ENCODE data around the gene STAC3.

DNA sequence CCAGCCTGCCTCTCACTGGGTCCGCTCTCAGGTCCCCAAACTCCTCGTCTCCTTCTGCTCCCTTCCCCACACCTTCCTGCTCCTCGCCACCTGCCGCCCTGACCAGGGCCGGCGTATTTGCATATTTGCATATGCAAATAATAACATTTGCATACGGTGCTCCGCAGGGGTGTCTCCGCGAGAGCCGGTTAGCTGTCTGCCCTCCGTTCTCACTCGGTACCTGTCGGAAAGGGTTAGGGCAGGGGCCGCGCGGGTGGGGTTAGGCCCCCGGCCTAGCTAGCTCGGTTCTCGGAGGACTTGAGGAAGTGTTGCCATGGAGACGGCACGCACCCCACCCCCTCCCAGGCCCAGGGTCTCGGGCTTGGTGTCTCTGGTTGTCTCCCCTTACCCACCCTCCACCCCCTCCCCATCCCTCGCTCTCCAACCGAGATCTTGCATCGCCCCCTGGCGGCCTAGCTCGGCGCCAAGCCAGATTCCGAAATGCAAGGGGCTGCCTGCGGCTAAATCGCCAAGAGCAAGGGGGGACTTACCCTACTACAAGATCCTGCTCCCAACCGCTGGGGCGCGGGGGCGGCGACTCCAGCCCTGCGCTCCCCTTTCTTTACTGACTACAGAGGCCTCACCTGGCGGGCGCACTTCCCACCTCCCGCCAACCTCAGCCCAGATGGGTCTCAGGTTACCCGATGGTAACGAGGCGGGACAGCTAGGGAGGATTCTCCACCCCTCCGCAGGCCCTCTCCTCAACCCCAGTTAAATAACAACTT lies 8.1 kb downstream of the STAC3 start:
- no peak for TF ChIP-seq POLR2A (IDR thresholded peaks at IDR 0.05)
- TF ChIP-seq, protein P1, sequence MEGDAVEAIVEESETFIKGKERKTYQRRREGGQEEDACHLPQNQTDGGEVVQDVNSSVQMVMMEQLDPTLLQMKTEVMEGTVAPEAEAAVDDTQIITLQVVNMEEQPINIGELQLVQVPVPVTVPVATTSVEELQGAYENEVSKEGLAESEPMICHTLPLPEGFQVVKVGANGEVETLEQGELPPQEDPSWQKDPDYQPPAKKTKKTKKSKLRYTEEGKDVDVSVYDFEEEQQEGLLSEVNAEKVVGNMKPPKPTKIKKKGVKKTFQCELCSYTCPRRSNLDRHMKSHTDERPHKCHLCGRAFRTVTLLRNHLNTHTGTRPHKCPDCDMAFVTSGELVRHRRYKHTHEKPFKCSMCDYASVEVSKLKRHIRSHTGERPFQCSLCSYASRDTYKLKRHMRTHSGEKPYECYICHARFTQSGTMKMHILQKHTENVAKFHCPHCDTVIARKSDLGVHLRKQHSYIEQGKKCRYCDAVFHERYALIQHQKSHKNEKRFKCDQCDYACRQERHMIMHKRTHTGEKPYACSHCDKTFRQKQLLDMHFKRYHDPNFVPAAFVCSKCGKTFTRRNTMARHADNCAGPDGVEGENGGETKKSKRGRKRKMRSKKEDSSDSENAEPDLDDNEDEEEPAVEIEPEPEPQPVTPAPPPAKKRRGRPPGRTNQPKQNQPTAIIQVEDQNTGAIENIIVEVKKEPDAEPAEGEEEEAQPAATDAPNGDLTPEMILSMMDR (IDR thresholded peaks at IDR 0.05) = peak in 5 of 6 experiments; percentile 35 to 65 (median 46)
